T-helper 1 cell (primary cell): ENCODE data around the gene RAC2.
"Not testable (repeated sequence)": the region's sequence is repeated elsewhere in the genome, so short reads cannot be mapped to it uniquely, and the experiment has no call there.

Source experiments
- DNase-seq, 5 donors: peaks; one replicate each; pipeline ENCODE4 v3.0.0-alpha.2; 2012 to 2020

The RAC2 gene

DNA sequence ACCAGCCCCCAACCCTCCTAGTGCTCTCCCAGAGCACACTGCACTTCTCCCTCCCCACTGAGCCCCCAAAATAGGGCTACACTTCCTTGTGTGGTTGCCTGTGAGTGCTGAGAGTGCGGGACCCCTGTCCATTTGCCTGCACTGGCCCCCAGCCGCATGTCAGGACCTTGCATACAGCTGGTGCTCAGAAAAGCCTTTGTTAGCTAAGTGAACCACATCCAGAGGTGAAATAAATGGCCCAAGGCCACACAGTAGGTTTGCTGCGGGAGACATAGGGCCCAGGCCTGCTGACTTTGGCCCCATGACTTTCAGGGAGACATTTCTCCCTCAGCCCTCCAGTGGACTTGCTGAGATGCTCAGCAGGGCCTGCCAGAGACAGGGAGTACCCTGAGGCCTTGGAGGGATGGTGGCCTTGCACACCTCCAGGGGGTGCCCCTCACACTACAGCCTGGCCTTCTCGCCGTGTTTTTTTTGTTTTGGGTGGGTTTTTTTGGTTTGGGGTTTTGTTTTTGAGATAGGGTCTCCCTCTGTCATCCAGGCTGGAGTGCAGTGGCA lies 42.0 kb downstream of the RAC2 start:
- no peak for DNase-seq

DNA sequence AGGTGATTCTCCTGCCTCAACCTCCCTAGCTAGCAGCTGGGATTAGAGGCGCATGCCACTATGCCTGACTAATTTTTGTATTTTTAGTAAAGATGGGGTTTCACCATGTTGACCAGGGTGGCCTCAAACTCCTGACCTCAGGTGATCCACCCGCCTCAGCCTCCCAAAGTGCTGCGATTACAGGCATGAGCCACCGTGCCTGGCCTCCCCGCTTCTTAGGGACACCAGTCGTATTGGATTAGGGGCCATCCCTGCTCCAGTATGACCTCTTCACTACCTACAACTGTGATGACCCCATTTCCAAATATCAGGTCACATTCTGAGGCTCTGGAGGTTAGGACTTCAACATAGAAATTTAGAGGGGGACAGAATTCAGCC lies 42.6 kb downstream of the RAC2 start:
- not testable (repeated sequence) for DNase-seq

DNA sequence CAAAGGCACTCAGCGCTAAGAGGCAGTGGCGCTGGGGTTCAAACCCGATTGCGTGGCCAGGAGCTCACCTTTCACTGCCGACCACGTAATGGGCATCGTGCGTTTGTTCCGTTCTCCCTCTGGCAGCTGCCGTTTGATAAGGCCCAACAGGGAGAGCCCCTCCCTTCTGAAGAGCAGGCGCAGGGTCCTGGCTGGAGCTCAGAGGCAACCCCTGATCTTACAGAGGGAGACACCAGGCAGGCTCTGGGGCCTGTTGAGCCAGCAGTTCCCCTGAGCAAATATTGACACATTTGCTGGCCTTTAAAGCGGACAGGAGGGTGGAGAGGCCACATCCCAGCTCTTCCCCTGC lies 44.3 kb downstream of the RAC2 start:
- DNase-seq: no peak

DNA sequence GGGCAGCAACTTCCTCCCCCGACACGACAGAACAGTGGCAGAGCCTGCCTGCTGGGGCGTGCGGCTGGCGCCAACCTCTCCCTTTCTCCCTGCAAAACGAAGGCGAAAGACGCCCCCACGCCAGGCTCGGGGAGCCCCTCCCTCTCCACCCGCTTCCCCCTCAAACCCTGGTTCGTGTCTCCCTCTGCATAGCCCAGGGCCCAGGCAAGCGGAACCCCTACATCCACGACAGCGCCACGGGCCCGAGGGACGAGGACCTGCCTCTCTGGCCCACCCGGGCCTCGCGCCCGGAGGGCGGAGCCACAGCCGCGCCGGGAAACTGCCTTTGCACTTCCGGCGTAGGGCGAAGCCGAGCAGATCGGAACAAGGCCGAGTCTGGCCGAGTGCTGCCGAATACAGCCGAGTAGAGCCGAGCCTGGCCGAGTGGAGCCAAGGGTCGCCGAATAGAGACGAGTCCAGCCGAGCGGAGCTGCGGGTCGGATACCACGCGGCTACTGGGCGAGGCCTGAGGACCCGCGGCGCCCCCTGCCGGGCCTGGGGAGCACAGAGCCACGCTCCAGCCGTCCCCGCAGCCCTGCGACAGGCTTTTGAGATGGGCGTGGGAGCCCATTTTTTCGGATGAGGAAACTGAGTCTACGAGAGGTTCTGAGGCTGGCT lies 44.8 kb downstream of the RAC2 start:
- DNase-seq: peak; percentile 96 to 99 (median 98)

DNA sequence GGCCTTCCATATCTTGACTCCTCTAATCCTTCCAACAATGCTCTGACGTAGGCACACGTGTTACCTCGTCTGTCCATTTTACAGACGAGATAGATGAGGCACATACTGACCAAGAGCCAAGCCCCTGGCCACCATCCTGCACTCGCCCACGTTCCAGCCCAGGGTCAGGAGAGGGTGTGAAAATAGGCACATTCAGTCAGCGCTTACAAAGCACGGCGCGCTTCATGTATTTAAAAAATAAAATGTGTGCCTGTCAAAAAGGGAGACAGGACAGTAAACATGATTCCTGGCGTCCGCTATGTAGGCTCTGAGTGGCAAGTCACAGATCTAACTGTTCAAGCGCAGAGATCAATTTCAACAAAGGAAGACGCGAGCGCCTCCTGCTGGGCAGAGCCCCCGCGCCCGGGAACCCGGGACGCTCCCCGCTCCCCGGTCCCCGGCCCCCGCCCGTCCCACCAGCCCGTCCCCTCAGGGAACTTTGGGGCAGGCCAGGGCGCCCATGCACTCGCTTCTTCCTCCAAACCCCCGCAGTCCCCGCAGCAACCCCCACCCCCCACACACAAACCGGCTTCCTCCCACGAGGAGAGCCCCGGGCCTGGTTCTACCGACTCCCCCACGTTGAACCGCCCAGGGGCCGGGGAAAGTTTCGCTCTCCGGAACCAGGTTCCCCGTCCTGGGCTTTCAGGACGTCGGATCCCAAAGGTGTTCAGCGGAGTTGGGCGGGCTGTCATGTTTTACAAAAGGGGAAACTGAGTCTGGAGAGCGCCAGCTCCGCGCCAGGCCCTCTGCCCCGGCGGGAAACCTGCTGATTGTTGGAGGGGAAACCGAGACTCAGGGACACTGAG lies 45.6 kb downstream of the RAC2 start:
- DNase-seq: peak; percentile 71 to 90 (median 83)

DNA sequence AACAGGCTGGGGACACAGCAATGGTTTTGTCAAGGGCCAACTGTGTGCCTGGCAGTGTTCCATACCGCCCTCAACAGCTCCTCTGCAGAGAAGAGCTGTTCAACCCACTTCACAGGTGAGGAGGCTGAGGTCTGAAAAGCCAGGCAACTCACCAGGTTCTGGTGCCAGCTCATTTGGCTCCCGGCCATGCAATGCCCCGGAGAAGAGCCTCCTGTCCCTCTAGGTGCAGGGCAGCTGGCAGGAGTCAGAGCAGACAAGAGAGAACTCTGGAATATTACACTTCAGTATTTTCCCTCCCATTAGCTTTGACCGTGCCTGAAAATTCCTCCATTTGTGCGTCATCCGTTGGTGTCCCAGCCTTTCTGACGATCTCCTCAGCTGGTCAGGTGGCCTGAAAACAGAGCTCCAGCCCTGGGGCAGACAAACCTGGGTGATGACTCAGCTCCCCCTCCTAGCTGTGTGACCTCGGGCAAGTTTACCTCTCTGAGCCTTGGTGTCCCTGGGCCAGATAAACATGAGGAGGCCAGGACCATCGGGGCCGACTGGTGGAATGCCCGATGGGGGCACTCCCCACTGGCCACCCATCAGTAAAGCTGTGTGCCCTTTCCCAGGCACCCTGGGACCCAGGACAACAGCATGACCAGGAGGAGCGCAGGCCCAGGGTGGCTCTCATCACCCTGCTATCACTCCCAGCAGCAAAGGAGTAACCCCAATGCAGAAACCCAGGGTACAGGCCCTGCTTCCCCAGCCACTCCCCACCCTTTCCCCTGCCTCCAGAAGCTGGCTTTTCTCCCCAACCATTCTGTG lies 46.4 kb downstream of the RAC2 start:
- DNase-seq: no peak

DNA sequence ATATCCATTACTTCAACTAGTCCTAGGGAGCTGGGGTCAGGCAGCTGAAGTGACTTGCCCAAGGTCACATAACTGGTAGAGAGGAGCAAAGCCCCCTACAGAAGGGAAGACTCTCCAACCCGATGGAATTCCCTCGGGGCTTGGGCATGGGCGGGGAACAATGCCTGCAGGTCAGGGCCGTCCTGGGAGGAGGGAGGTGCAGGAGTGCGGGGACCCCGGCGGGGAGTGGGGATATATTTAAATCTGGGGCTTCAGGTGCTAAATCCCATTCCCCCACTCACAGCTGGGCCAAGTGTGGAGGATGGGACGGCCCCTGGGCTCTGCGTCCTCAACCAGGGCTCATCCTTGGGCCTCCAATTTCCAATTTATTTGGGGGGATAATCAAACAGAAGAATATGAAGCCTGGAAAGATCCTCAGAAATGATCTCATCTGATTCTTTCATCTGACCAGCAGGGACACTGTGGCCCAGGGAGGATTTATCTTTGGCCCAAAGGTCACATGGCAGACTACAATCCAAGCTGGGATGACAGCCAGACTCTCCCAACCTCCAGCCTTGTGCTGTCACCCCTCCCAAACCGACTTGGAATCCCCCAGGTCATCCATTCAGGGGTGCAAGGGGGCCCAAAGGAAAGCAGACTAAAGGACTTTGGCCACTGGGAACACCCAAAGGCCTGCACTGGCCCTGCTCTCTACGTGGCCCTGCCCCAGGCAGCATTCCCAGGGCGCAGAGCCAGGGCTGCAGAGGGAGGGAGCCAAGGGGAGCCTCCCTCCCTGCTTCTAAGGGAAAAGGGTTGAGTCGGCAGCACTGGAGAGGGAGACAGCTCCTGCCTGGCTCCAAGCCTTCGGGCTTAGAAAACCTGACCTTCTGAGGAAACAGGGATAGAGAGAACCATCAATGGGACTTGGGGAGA lies 47.3 kb downstream of the RAC2 start:
- DNase-seq: no peak

DNA sequence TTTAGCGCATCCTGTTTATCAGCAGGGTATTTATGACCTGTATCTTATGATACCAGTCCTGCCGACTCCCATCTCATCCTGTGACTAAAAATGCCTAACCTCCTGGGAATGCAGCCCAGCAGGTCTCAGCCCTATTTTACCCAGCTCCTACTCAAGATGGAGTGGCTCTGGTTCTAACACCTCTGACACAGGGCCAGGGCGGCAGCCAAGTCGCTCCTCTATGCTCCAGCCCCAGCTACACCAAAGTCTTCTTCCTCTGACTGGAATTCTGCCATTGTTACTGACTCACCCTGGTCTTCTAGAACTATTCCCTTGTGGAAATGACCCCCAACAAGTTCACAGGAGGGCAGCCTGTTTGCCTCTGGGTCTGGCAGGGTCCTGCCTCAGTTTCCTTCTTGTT lies 48.1 kb downstream of the RAC2 start:
- no peak for DNase-seq

DNA sequence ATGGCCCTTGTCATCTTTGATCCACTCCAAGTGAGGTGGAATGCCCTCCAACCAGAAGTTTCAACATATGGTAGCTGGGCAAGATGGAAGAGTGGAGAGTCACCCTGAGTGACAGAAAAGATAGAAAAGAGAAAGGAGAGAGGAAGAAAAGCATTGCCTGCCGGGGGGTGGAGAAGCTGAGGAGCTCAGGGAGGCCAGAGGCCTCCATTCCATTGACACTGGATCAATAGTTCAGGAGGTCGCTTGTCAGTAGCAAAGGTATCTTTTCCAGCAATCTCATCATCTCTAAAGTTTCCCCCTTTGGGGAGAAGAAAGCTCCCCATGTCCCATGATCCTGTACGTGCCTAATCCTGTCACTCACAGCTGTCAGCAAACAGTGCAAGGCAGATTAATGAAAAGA lies 49.3 kb downstream of the RAC2 start:
- DNase-seq: no peak

DNA sequence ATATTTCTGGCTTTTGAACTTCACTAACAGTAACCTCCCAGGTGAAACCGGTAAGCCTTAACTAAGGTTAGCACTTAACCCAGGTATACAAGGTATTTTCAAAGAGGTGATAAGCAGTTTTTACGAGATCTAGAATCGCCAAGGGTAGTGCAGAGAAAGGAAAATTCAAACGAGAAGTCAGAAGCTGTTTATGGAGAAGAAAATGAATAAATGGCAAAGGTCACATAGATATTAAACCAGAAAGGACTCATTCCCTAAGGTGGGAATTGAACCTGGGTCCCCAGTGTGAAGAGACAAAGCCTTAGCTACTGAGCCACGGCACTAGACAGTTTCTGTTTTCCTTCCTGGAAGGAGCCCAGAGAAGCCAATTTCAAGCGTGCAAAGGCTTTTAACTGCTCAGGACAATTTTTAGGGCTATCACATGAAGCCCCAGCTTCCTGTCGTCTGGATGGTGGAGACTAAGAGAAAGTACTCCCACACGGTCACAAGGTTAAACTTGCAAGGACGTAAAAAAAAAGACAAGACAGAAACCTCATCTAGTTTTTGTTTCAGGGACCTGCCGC lies 50.4 kb downstream of the RAC2 start:
- peak in 3 of 5 donors; percentile 20 to 48 (median 21) for DNase-seq

DNA sequence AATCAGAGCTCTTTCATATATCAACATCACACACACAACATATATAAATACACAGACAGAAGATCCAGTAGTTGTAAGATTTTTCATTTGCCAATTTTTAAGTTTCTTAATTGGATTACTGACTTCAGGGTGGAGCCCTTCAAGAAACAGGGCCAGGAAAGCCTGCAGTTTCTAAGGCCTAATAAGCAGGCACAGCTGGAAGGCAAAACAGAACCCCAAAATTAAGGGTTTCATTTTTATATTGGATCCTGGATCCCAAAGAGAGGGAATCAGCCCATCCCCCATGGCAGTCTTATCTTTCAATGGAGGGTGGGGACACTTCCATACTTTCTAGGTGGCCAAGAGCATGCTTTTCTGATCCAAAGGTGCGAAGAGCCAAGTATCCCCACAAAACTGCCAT lies 51.3 kb downstream of the RAC2 start:
- no peak for DNase-seq

DNA sequence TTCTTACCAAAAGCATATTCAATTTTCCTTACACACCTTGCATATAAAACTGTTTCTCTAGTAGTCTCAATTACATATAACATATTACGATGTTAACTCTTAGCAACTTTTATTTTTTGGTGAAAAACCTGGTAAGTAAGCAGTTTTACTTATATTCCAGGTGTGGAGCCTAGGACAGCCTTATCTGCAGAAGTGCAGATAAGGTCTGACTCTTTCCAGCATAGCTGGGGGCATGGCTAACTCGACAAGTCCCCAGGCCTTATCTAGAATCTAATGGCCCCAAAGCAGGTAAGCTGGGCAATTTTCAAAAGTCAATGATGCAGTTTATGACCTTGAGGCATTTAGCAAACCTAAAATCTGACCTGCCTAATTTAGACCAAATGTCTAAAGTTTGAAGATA lies 51.9 kb downstream of the RAC2 start:
- no peak for DNase-seq

DNA sequence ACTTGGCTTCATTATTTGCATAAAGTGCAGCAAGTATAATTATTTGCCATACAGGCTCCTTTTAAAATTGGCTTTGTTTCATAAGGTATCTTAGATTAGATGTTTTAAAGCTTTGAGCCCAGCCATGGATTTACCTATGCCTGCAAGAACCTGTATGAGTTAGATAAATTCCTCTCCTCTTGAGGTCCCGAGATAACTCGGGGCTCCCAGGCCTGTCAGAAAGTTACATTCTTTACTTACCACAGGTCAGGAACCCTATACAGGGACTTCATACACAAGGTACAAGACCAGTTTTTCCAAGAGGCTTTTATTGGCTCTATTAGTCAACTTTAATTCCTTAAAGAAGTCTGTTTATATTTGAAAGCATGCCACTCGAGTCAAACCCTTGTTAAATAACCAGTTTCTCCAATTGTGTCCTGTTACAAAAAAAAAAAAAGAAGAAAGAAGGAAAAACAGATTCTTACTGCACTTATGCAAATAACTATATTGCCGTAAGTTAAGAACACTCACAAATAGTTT lies 53.7 kb downstream of the RAC2 start:
- no peak for DNase-seq

DNA sequence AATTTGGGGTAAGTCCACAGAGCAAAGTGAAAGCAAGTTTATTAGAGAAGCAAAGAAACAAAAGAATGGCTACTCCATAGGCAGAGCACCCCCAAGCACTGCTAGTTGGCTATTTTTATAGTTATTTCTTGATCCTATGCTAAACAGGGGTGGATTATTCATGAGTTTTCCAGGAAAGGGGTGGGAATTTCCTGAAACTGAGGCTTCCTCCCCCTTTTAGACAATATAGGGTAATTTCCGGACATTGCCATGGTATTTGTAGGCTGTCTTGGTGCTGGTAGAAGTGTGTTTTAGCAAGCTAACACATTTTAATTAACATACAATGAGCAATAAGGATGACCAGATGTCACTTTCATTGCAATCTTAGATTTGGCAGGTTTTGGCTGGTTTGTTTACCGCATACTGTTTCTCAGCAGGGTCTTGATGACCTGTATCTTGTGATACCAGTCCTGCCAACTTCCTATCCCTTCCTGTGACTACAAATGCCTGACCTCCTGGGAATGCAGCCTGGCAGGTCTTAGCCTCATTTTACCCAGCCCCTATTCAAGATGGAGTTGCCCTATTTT lies 55.1 kb downstream of the RAC2 start:
- no peak for DNase-seq

DNA sequence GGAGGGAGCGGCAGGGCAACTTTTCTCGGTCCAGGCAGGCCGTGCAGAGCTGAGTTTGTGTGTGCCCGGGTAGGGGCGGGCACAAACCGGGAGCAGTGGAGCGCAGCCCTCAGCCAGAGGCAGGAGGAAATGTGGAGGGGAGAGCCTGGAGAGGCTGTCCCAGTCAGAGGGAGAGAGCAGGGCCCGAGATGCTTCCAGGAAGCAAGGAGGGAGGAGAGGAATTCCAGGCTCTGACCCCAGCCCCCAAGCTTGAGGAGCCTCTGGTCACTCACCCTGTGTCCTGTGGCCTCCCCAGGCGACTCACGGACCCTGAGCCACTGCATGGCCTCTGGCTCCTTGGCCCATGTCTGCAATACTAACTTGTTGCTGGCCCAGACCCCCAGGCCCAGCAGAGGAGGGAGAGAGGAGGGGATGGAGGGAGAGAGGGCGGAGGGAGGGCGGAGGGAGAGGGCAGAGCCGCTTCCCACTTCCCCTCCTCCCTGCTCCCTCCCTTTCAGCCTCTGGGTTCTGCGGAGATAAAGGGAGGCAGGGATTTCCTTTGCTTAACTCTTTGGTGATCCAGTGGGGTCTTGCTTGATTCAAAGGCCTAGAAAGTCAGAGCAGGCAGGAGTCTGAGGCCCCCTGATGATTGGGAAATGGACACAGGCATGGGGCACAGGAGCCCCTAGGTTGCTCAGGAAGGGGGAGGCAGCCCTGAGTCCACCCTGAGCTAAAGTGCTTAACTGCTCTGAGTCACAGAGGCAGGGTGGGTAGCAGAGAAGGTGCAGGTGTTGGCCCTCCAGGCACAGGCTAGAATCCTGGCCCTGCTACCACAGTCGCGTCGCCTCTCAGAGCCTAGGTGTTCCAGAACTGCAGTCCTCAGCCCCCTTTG lies 55.9 kb downstream of the RAC2 start, which contains the start of gene C1QTNF6:
Gene C1QTNF6, minus strand, starts transcription at position 357 of the 871 bp plus-strand sequence. Its CDS starts 34 bp downstream, at position 323.
- no peak for DNase-seq

DNA sequence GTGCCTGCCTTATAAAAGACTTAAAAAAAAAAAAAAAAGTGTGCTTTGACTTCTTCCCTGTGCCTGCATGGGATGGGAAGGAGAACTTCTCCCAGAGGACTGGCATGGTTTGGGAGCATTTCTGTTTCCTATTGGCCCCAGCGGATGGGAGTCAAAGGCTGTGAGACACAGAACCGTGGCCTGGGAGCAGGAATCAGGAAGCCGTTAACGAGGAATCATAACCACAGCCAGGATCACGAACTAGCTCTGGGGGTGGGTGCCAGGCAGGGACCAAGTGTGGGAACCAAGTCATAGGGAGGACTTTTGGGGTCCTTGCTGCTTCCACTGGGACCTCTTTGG lies 56.5 kb downstream of the RAC2 start:
- no peak for DNase-seq

DNA sequence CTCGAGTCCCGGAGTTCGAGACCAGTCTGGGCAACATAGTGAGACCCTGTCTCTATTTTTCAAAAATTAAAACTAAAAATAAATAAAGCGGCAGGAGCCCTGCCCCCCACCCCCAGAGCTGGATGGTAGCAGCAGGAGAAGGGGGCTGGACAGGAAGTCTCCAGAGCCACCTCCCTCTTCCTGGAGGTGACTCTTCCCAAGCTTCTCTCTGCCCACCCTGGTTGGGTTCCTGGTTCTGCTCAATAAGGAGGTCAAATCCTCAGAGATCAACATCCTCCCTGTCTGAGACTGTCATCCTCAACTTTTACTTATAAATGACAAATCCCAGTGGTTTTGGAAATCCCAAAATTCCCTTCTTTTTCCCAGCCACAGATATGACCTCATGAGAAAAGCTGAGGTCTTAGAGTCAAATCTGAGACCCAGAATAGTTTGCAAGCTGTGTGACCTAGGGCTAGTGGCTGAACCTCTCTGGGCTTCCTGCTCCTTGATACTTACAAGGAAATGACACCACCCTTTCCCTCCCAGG lies 57.0 kb downstream of the RAC2 start:
- DNase-seq: no peak

DNA sequence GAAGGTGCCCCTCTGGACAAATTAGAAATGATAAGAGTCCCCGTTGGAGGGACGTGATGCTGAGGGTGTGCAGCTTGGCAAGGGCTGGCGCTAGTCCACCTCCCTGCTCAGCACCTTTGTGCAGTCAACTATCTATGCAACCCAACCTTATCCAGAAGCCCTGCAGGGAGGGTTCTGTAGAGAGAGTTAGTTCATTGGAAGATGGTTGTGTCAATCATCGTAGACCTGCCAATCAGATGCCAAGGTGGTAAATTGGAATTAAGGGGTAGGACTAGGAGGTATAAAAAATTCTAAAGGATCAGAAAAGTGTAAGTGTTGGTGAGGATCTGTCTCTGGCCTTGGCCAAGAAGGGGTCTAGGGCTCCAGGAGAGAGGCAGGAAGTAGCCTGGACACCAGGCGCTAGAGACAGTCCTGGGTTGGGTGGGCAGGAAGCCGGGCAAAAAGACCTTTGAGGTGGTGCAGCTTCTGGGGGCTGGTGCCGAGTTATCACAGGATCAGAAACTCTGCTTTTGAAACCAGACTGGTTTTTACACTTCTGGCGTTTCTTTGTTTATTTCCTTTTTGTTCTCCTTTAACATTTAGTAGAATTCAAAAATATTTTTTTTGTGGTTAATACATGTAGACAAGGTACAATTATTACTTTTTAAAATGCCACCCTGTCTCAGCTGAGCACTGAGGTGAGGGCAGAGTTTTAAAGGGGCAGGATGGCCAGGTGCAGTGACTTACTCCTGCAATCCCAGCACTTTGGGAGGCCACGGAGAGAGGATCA lies 57.7 kb downstream of the RAC2 start:
- DNase-seq: peak in 3 of 5 donors; percentile 14 to 75 (median 52)

DNA sequence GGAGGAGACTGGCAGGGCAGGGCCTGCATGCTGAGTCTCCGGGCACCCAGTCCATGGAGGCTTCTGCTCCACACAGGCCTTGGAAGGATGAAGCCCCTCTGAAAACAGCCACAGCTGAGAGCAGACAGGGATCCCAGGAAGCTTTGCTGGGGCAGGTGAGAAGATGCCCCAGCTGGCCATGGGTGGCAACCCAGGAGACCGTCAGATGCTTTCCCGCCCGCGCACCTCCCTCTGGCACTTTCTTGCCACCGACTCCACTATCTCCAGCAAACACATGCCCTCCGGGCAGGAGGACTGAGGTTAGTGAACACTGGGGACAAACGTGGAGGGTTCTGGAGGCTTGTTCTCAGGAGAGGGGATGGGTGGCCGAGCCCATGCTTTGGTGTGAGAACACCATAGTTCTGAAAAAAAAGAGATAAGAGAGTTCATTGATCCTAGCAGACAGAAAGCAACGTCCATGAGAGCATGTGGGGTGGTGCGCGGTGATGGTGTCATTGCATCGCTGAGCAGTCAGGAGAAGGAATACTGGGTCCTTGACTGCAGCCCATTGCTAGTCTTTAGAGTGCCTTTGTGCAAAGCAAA lies 58.3 kb downstream of the RAC2 start:
- DNase-seq: no peak
